Endodermal cell (in vitro differentiated cells): ENCODE results near the gene SLC38A7. TPM values are rescaled to one million over a fixed set of nuclear protein-coding genes. Genes with fewer than 3 reads are reported as not detected.

Source experiments
- DNase-seq: peaks from one replicate; pipeline ENCODE4 v3.0.0-alpha.2; 2017
- H3K27ac ChIP-seq: 2 replicates; pipeline ENCODE4 v1.5.1; 2013; ENCODE audit warnings: mild to moderate bottlenecking, low read depth, low read length, moderate library complexity
- H3K27me3 ChIP-seq: 2 replicates; pipeline ENCODE4 v1.6.1; 2013; ENCODE audit warnings: mild to moderate bottlenecking, low read length, moderate library complexity; ENCODE audit not compliant: insufficient read depth, control insufficient read depth, poor library complexity, severe bottlenecking
- H3K36me3 ChIP-seq: 2 replicates; pipeline ENCODE4 v1.7.0; 2013; ENCODE audit warnings: mild to moderate bottlenecking, low read length, moderate library complexity; ENCODE audit not compliant: control insufficient read depth, insufficient read depth
- H3K4me1 ChIP-seq: one replicate; pipeline ENCODE4 v1.7.0; 2013; ENCODE audit warnings: low read length; ENCODE audit not compliant: control insufficient read depth, insufficient read depth
- H3K4me3 ChIP-seq: 2 replicates; pipeline ENCODE4 v1.5.1; 2013; ENCODE audit warnings: mild to moderate bottlenecking, low read length, moderate library complexity
- H3K9ac ChIP-seq: 2 replicates; pipeline ENCODE4 v1.6.1; 2013; ENCODE audit warnings: mild to moderate bottlenecking, low read length, moderate library complexity; ENCODE audit not compliant: poor library complexity, severe bottlenecking; ENCODE audit errors: extremely low read depth
- H3K9me3 ChIP-seq: 2 replicates; pipeline ENCODE4 v1.6.1; 2013; ENCODE audit warnings: mild to moderate bottlenecking, low read length, moderate library complexity; ENCODE audit not compliant: control insufficient read depth
- H3K27ac Mint-ChIP-seq: 2 replicates; pipeline ENCODE4 v1.8.0; 2020; ENCODE audit warnings: mixed read lengths
- H3K27me3 Mint-ChIP-seq: 2 replicates; pipeline ENCODE4 v1.8.0; 2021; ENCODE audit warnings: mild to moderate bottlenecking, mixed read lengths; ENCODE audit not compliant: insufficient read depth
- H3K36me3 Mint-ChIP-seq: 2 replicates; pipeline ENCODE4 v1.8.0; 2020; ENCODE audit warnings: low read depth, mixed read lengths
- H3K4me1 Mint-ChIP-seq: 2 replicates; pipeline ENCODE4 v1.8.0; 2020; ENCODE audit warnings: mixed read lengths
- H3K4me3 Mint-ChIP-seq: 2 replicates; pipeline ENCODE4 v1.8.0; 2020; ENCODE audit warnings: mild to moderate bottlenecking, moderate library complexity, mixed read lengths
- H3K9me3 Mint-ChIP-seq: 2 replicates; pipeline ENCODE4 v1.8.0; 2020; ENCODE audit warnings: mild to moderate bottlenecking, mixed read lengths
- CTCF ChIP-seq: fragments of 200-600 bp; sonication (generic); conservative IDR thresholded peaks from 2 replicates; pipeline ENCODE4 v1.5.0; 2021; ENCODE audit warnings: antibody characterized with exemption, mild to moderate bottlenecking
- WGBS, 2 experiments: methylation state at CpG; one replicate each; pipeline versions ENCODE4 v1.1.5 to v1.1.7; 2013; ENCODE audit warnings: missing lambda C conversion rate in 2 of 2, mixed read lengths in 1 of 2; ENCODE audit not compliant: insufficient coverage in 1 of 2, insufficient read length in 1 of 2; 5-methylcytosine and 5-hydroxymethylcytosine counted together
- total RNA-seq, 2 donors: library from RNA; stranded (reverse); fragmentation: NEBNext Ultra II Directional in 1 of 2; extraction: Animal tissue kit (Norgen Biotek cat#: 25700) in 1 of 2; gene quantifications; 2 replicates in 1 of 2; 3 replicates in 1 of 2; pipeline ENCODE4 v1.2.1, GENCODE V29; 2021

The SLC38A7 gene
- total RNA-seq, 2 donors from 2014 or later, result 42.5 to 53.8 TPM

GRCh38 chr16:58640949-58641348 lies 43.6 kb downstream of the SLC38A7 start:
- DNase-seq, result no peak
- Histone ChIP-seq H3K36me3 (no peaks in the 10 kb centered on the region), H3K27ac (no peak overlapping the region), H3K9me3 (no peaks in the 10 kb centered on the region), H3K27me3 (no peaks in the 10 kb centered on the region), H3K4me3 (no peak overlapping the region), H3K9ac (no peak overlapping the region), H3K4me1 (no peaks in the 10 kb centered on the region)
- Mint-ChIP-seq H3K36me3 (no peaks in the 10 kb centered on the region), H3K4me1 (peaks cover 6% of the 10 kb centered on the region), H3K9me3 (no peaks in the 10 kb centered on the region), H3K27me3 (no peaks in the 10 kb centered on the region), H3K27ac (no peak overlapping the region), H3K4me3 (no peak overlapping the region)
- 93 to 94% methylated on average over 3 to 5 of the region's 5 CpGs for WGBS, 2 experiments
- no peak for TF ChIP-seq CTCF

- no peak for TF ChIP-seq CTCF
- H3K27ac ChIP-seq, result no peak overlapping the region
- no peak overlapping the region for H3K4me3 Mint-ChIP-seq
- no peaks in the 10 kb centered on the region for H3K27me3 Mint-ChIP-seq
- H3K27me3 ChIP-seq, result no peaks in the 10 kb centered on the region
- no peaks in the 10 kb centered on the region for H3K9me3 Mint-ChIP-seq
- 94 to 96% methylated on average over 8 of the region's 8 CpGs for WGBS, 2 experiments
- H3K4me1 Mint-ChIP-seq, result peaks cover 8% of the 10 kb centered on the region
- no peak for DNase-seq
- no peak overlapping the region for H3K4me3 ChIP-seq
- no peak overlapping the region for H3K27ac Mint-ChIP-seq
- H3K36me3 ChIP-seq, result no peaks in the 10 kb centered on the region
- H3K36me3 Mint-ChIP-seq, result no peaks in the 10 kb centered on the region
- H3K9me3 ChIP-seq, result no peaks in the 10 kb centered on the region
- H3K4me1 ChIP-seq, result no peaks in the 10 kb centered on the region
- no peak overlapping the region for H3K9ac ChIP-seq
Observed at GRCh38 chr16:58639836-58640235, 44.7 kb downstream of the SLC38A7 start.

- WGBS, 2 experiments, result 69 to 78% methylated on average over 2 to 3 of the region's 4 CpGs
- no peak overlapping the region for H3K27ac Mint-ChIP-seq
- H3K4me1 ChIP-seq, result no peaks in the 10 kb centered on the region
Observed at GRCh38 chr16:58639230-58639629, 45.3 kb downstream of the SLC38A7 start.

More at GRCh38 chr16:58639230-58639629, 45.3 kb downstream of the SLC38A7 start:
- TF ChIP-seq CTCF, result no peak
- Histone ChIP-seq H3K27ac (no peak overlapping the region), H3K9me3 (no peaks in the 10 kb centered on the region), H3K4me3 (no peak overlapping the region), H3K36me3 (no peaks in the 10 kb centered on the region), H3K9ac (no peak overlapping the region), H3K27me3 (no peaks in the 10 kb centered on the region)
- H3K27me3 Mint-ChIP-seq, result no peaks in the 10 kb centered on the region
- H3K36me3 Mint-ChIP-seq, result no peaks in the 10 kb centered on the region
- DNase-seq, result no peak
- H3K4me3 Mint-ChIP-seq, result no peak overlapping the region
- peaks cover 14% of the 10 kb centered on the region for H3K4me1 Mint-ChIP-seq
- H3K9me3 Mint-ChIP-seq, result no peaks in the 10 kb centered on the region
